HAP-1 (cell line): ENCODE results near the gene NFIB.

ENCODE experiments used
- DNase-seq, 2 experiments: peaks; one replicate each; pipeline ENCODE4 v3.0.0-alpha.2; 2016 to 2020; ENCODE audit warnings: low spot score in 2 of 2
- H3K27me3 ChIP-seq: fragments of 250-450 bp; sonication (Bioruptor Pico); 2 replicates; pipeline ENCODE4 v1.5.1; 2020; ENCODE audit warnings: low read depth, mild to moderate bottlenecking, moderate library complexity
- H3K36me3 ChIP-seq: fragments of 250-450 bp; sonication (Bioruptor Pico); replicated peaks from 2 replicates; pipeline ENCODE4 v1.5.1; 2020; ENCODE audit warnings: mild to moderate bottlenecking
- H3K4me1 ChIP-seq: fragments of 250-450 bp; sonication (Bioruptor Pico); 2 replicates; pipeline ENCODE4 v1.5.1; 2020; ENCODE audit warnings: mild to moderate bottlenecking
- H3K4me3 ChIP-seq: fragments of 250-450 bp; sonication (Bioruptor Pico); 2 replicates; pipeline ENCODE4 v1.5.1; 2020; ENCODE audit warnings: mild to moderate bottlenecking, moderate library complexity
- H3K9me3 ChIP-seq: fragments of 250-450 bp; sonication (Bioruptor Pico); 2 replicates; pipeline ENCODE4 v1.5.1; 2020; ENCODE audit warnings: mild to moderate bottlenecking, moderate library complexity
- in situ Hi-C: fragments of 300-500 bp; cut with MboI; formaldehyde crosslinking; loops from 3 replicates; pipeline ENCODE4 v1.14.3; 2020; ENCODE audit warnings: low sequenced_read_pairs, inconsistent platforms, mixed read lengths

NFIB gene

GRCh38 chr9:14188011-14188410, 125.9 kb downstream of the NFIB start:
- in situ Hi-C loops, result no loop called here
- DNase-seq, result no peak
- Histone ChIP-seq H3K27me3 (no peaks in the 10 kb centered on the region), H3K9me3 (no peaks in the 10 kb centered on the region), H3K36me3 (no peaks in the 10 kb centered on the region), H3K4me3 (no peak overlapping the region), H3K4me1 (peaks cover 13% of the 10 kb centered on the region)

- H3K4me1 ChIP-seq, result peaks cover 13% of the 10 kb centered on the region
- H3K4me3 ChIP-seq, result no peak overlapping the region
- in situ Hi-C loops, result no loop called here
- H3K27me3 ChIP-seq, result no peaks in the 10 kb centered on the region
- H3K9me3 ChIP-seq, result no peaks in the 10 kb centered on the region
- no peaks in the 10 kb centered on the region for H3K36me3 ChIP-seq
- DNase-seq, result no peak
These were observed 127.8 kb downstream of the NFIB start for GRCh38 chr9:14186096-14186495.

- no peaks in the 10 kb centered on the region for H3K36me3 ChIP-seq
- no peak for DNase-seq
- H3K4me1 ChIP-seq, result peaks cover 13% of the 10 kb centered on the region
- H3K27me3 ChIP-seq, result no peaks in the 10 kb centered on the region
- in situ Hi-C loops, result no loop called here
- H3K4me3 ChIP-seq, result no peak overlapping the region
- H3K9me3 ChIP-seq, result no peaks in the 10 kb centered on the region
These were observed 128.9 kb downstream of the NFIB start for GRCh38 chr9:14185016-14185415.

GRCh38 chr9:14183001-14183400, 130.9 kb downstream of the NFIB start:
- no peak for DNase-seq
- peaks cover 10% of the 10 kb centered on the region for H3K4me1 ChIP-seq
- no peaks in the 10 kb centered on the region for H3K36me3 ChIP-seq
- no peak overlapping the region for H3K4me3 ChIP-seq
- in situ Hi-C loops, result no loop called here
- no peaks in the 10 kb centered on the region for H3K27me3 ChIP-seq
- no peaks in the 10 kb centered on the region for H3K9me3 ChIP-seq

- DNase-seq, result no peak
- Histone ChIP-seq H3K27me3 (no peaks in the 10 kb centered on the region), H3K36me3 (no peaks in the 10 kb centered on the region), H3K9me3 (no peaks in the 10 kb centered on the region), H3K4me1 (peaks cover 5% of the 10 kb centered on the region; the same call in 1 of the 2 replicates), H3K4me3 (no peak overlapping the region)
- in situ Hi-C loops, result no loop called here
These were observed 132.9 kb downstream of the NFIB start for GRCh38 chr9:14180960-14181537.

GRCh38 chr9:14180093-14180959, 133.6 kb downstream of the NFIB start:
- Histone ChIP-seq H3K4me1 (peaks cover 5% of the 10 kb centered on the region; the same call in 1 of the 2 replicates), H3K4me3 (no peak overlapping the region), H3K36me3 (no peaks in the 10 kb centered on the region), H3K9me3 (no peaks in the 10 kb centered on the region), H3K27me3 (no peaks in the 10 kb centered on the region)
- in situ Hi-C loops, result no loop called here
- no peak for DNase-seq

- no peak for DNase-seq
- H3K4me1 ChIP-seq, result peaks cover 5% of the 10 kb centered on the region; the same call in 1 of the 2 replicates
- in situ Hi-C loops, result no loop called here
- H3K36me3 ChIP-seq, result no peaks in the 10 kb centered on the region
- no peak overlapping the region for H3K4me3 ChIP-seq
- no peaks in the 10 kb centered on the region for H3K9me3 ChIP-seq
- no peaks in the 10 kb centered on the region for H3K27me3 ChIP-seq
These were observed 134.5 kb downstream of the NFIB start for GRCh38 chr9:14179449-14179848.

GRCh38 chr9:14175778-14176177, 138.2 kb downstream of the NFIB start:
- H3K4me3 ChIP-seq, result no peak overlapping the region
- no peaks in the 10 kb centered on the region for H3K27me3 ChIP-seq
- H3K4me1 ChIP-seq, result peaks cover 5% of the 10 kb centered on the region; the same call in 1 of the 2 replicates
- no peaks in the 10 kb centered on the region for H3K9me3 ChIP-seq
- no peak for DNase-seq
- no peaks in the 10 kb centered on the region for H3K36me3 ChIP-seq
- in situ Hi-C loops, result no loop called here

- H3K9me3 ChIP-seq, result no peaks in the 10 kb centered on the region
- no peaks in the 10 kb centered on the region for H3K27me3 ChIP-seq
- H3K36me3 ChIP-seq, result no peaks in the 10 kb centered on the region
- H3K4me3 ChIP-seq, result no peak overlapping the region
- peak in 1 of 2 experiments; percentile 26 for DNase-seq
- H3K4me1 ChIP-seq, result peaks cover 5% of the 10 kb centered on the region; the same call in 1 of the 2 replicates
- in situ Hi-C loops, result no loop called here
These were observed 140.2 kb downstream of the NFIB start for GRCh38 chr9:14173713-14174112.

GRCh38 chr9:14170973-14171596, 142.9 kb downstream of the NFIB start:
- Histone ChIP-seq H3K36me3 (no peaks in the 10 kb centered on the region), H3K4me3 (no peak overlapping the region), H3K27me3 (no peaks in the 10 kb centered on the region), H3K4me1 (no peaks in the 10 kb centered on the region), H3K9me3 (no peaks in the 10 kb centered on the region)
- in situ Hi-C loops, result no loop called here
- no peak for DNase-seq

- in situ Hi-C loops, result no loop called here
- no peaks in the 10 kb centered on the region for H3K36me3 ChIP-seq
- H3K9me3 ChIP-seq, result no peaks in the 10 kb centered on the region
- no peaks in the 10 kb centered on the region for H3K27me3 ChIP-seq
- H3K4me3 ChIP-seq, result no peak overlapping the region
- no peak for DNase-seq
- no peaks in the 10 kb centered on the region for H3K4me1 ChIP-seq
These were observed 143.5 kb downstream of the NFIB start for GRCh38 chr9:14170392-14170931.

- Histone ChIP-seq H3K4me3 (no peak overlapping the region), H3K9me3 (no peaks in the 10 kb centered on the region), H3K4me1 (no peaks in the 10 kb centered on the region), H3K27me3 (no peaks in the 10 kb centered on the region), H3K36me3 (no peaks in the 10 kb centered on the region)
- in situ Hi-C loops, result no loop called here
- no peak for DNase-seq
These were observed 145.6 kb downstream of the NFIB start for GRCh38 chr9:14168381-14168780.

- no peak for DNase-seq
- no peaks in the 10 kb centered on the region for H3K9me3 ChIP-seq
- no peak overlapping the region for H3K4me3 ChIP-seq
- H3K36me3 ChIP-seq, result no peaks in the 10 kb centered on the region
- in situ Hi-C loops, result no loop called here
- H3K27me3 ChIP-seq, result no peaks in the 10 kb centered on the region
- H3K4me1 ChIP-seq, result peaks cover under 1% of the 10 kb centered on the region
These were observed 148.4 kb downstream of the NFIB start for GRCh38 chr9:14165376-14166035.
